ENCODE measurements around the gene FNDC10. TPM values are rescaled to one million over a fixed set of nuclear protein-coding genes. Genes with fewer than 3 reads are reported as not detected.

The FNDC10 gene
- total RNA-seq, 6 experiments from 2014 or later: 1.6 to 4.0 (median 2.0) TPM

- Mint-ChIP-seq H3K36me3 (ENCODE audit: low read depth) (peaks cover 29% of the 10 kb centered on the region), H3K27ac (peak overlapping the region; percentile 99), H3K27me3 (ENCODE audit: insufficient read depth) (peaks cover 6% of the 10 kb centered on the region), H3K9me3 (no peaks in the 10 kb centered on the region), H3K4me1 (ENCODE audit: low read depth) (peaks cover 35% of the 10 kb centered on the region), H3K4me3 (peak overlapping the region; percentile 98)
- DNase-seq: peak; percentile 48
- TF ChIP-seq CTCF (IDR thresholded peaks at IDR 0.05): peak; percentile 55
These were observed 25.9 kb downstream of the FNDC10 start for GRCh38 chr1:1573843-1574720.

GRCh38 chr1:1569341-1569740, 30.6 kb downstream of the FNDC10 start:
- H3K27me3 Mint-ChIP-seq (ENCODE audit: insufficient read depth): no peaks in the 10 kb centered on the region
- H3K4me3 Mint-ChIP-seq: no peak overlapping the region
- H3K27ac Mint-ChIP-seq: no peak overlapping the region
- no peaks in the 10 kb centered on the region for H3K9me3 Mint-ChIP-seq
- no peak for DNase-seq
- no peak for TF ChIP-seq CTCF (IDR thresholded peaks at IDR 0.05)
- peaks cover 27% of the 10 kb centered on the region for H3K4me1 Mint-ChIP-seq (ENCODE audit: low read depth)
- peaks cover 47% of the 10 kb centered on the region for H3K36me3 Mint-ChIP-seq (ENCODE audit: low read depth)

- H3K36me3 Mint-ChIP-seq (ENCODE audit: low read depth): peaks cover 46% of the 10 kb centered on the region
- H3K9me3 Mint-ChIP-seq: no peaks in the 10 kb centered on the region
- H3K4me3 Mint-ChIP-seq: no peak overlapping the region
These were observed 32.0 kb downstream of the FNDC10 start for GRCh38 chr1:1567891-1568291.

GRCh38 chr1:1567152-1567875, 32.6 kb downstream of the FNDC10 start:
- DNase-seq: no peak
- Mint-ChIP-seq H3K36me3 (ENCODE audit: low read depth) (peaks cover 47% of the 10 kb centered on the region), H3K4me3 (no peak overlapping the region), H3K27ac (no peak overlapping the region), H3K4me1 (ENCODE audit: low read depth) (peaks cover 22% of the 10 kb centered on the region), H3K27me3 (ENCODE audit: insufficient read depth) (no peaks in the 10 kb centered on the region), H3K9me3 (no peaks in the 10 kb centered on the region)
- no peak for TF ChIP-seq CTCF (IDR thresholded peaks at IDR 0.05)

More at GRCh38 chr1:1567891-1568291, 32.0 kb downstream of the FNDC10 start:
- Mint-ChIP-seq H3K27ac (no peak overlapping the region), H3K27me3 (ENCODE audit: insufficient read depth) (no peaks in the 10 kb centered on the region), H3K4me1 (ENCODE audit: low read depth) (peaks cover 22% of the 10 kb centered on the region)
- TF ChIP-seq CTCF (IDR thresholded peaks at IDR 0.05): no peak
- no peak for DNase-seq

GRCh38 chr1:1565340-1565739, 34.6 kb downstream of the FNDC10 start:
- no peak overlapping the region for H3K27ac Mint-ChIP-seq
- no peak for DNase-seq
- H3K27me3 Mint-ChIP-seq (ENCODE audit: insufficient read depth): no peaks in the 10 kb centered on the region; the same call in 1 of the 2 replicates
- peaks cover 17% of the 10 kb centered on the region for H3K4me1 Mint-ChIP-seq (ENCODE audit: low read depth)
- peaks cover 46% of the 10 kb centered on the region for H3K36me3 Mint-ChIP-seq (ENCODE audit: low read depth)
- H3K9me3 Mint-ChIP-seq: no peaks in the 10 kb centered on the region
- no peak overlapping the region for H3K4me3 Mint-ChIP-seq
- no peak for TF ChIP-seq CTCF (IDR thresholded peaks at IDR 0.05)
